Neural progenitor cell (in vitro differentiated cells): Measurements from ENCODE around the gene HTD2.

ENCODE experiments used
- EZH2 ChIP-seq: fragments of 200-600 bp; sonication (generic); IDR thresholded peaks from 2 replicates; pipeline ENCODE4 v1.6.1; 2017; ENCODE audit warnings: antibody characterized with exemption, mild to moderate bottlenecking, moderate library complexity
- EZH2phosphoT487 ChIP-seq: fragments of 200-600 bp; sonication (generic); IDR thresholded peaks from 2 replicates; pipeline ENCODE4 v1.6.1; 2017; ENCODE audit warnings: antibody characterized with exemption
- TF ChIP-seq, protein P1 (sequence below): fragments of 200-600 bp; sonication (generic); IDR thresholded peaks from 2 replicates; pipeline ENCODE4 v1.5.1; 2017; ENCODE audit warnings: antibody characterized with exemption, mild to moderate bottlenecking

DNA sequence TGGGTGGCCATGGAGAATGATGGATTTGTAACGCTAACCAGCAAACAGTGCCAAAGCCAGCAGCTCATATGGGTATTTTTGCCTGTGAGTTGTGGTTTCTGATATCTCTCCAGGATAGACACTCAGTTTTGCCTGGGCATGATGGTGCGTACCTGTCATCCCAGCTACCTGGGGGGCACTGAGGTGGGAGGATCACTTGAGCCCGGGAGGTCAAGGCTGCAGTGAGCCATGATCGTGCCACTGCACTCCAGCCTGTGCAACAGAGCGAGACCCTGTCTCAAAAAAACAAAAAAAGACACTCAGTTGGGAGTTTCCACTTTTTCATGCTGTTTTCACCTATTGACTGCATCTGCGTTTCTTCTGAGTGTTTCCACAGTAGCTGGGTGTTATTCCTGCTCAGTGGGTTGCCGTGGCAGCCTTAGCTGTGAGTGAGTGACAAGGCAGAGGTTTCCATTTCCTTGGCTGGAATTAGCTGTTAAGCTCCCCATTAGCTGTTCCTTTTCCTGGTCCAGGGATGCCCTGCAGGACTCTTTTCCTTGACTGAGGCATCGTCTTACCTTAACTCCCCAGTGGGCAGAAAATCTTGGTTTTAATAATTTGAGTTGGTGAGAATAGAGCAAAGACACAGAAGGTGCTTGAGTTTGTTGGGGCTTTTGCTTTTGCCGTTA lies 14.5 kb upstream of the HTD2 start:
- TF ChIP-seq, protein P1, sequence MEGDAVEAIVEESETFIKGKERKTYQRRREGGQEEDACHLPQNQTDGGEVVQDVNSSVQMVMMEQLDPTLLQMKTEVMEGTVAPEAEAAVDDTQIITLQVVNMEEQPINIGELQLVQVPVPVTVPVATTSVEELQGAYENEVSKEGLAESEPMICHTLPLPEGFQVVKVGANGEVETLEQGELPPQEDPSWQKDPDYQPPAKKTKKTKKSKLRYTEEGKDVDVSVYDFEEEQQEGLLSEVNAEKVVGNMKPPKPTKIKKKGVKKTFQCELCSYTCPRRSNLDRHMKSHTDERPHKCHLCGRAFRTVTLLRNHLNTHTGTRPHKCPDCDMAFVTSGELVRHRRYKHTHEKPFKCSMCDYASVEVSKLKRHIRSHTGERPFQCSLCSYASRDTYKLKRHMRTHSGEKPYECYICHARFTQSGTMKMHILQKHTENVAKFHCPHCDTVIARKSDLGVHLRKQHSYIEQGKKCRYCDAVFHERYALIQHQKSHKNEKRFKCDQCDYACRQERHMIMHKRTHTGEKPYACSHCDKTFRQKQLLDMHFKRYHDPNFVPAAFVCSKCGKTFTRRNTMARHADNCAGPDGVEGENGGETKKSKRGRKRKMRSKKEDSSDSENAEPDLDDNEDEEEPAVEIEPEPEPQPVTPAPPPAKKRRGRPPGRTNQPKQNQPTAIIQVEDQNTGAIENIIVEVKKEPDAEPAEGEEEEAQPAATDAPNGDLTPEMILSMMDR = no peak
- TF ChIP-seq EZH2 = no peak
- no peak for TF ChIP-seq EZH2phosphoT487
